ENCODE data around the gene SLC34A2. TPM values are rescaled to one million over a fixed set of nuclear protein-coding genes. Genes with fewer than 3 reads are reported as not detected.

SLC34A2 gene
- total RNA-seq, 1 donor from 2014 or later: not detected

DNA sequence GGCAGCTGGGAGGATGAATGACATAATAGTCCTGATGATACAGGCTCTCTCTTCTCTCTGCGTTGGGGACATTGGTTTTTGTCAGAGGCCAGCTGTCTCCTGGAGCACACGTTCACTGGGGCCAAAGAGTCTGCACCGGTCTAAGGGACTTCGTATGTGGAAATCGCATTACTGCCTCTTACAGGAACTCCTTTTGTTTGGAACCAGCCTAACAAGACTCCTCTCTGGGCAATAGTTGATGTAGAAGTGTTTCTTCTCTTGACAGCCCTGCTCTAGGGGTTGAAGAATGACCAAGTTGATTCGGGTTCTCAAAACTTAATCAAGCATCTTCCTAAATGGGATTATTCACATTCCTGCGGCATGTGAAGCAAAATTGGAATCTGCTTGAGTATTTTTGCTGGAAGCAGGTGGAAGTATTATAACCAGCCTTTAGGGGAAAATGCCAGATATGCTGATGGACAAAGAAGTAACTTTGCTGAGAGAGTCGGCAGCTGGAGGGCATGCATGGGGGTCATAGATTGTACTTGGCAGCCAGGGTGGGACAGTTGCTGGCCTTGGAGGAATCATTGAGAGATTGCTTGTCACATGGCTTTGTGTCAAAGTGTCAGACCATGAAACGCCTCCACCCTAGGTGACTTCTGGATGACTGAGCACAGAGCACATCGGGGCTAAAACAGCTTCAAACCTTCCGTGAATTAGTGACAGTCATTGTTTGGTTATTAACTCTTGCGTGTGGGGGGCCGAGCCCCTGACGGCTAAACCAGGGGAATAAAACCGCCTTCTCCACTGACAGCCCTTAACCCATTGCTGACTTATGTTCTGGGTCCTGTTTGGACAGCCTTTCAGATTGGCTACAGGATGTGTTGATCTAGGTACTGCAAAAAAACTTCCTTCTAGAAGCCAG is 34.4 kb upstream of the SLC34A2 start:
- no peak for DNase-seq (ENCODE audit: low read depth, low spot score)
- no peaks in the 10 kb centered on the region for H3K27me3 Mint-ChIP-seq (ENCODE audit: low read depth)
- peaks cover 28% of the 10 kb centered on the region for H3K4me1 Mint-ChIP-seq
- no peaks in the 10 kb centered on the region for H3K36me3 Mint-ChIP-seq (ENCODE audit: low read depth)
- H3K9me3 Mint-ChIP-seq: no peaks in the 10 kb centered on the region
- TF ChIP-seq, protein P1, sequence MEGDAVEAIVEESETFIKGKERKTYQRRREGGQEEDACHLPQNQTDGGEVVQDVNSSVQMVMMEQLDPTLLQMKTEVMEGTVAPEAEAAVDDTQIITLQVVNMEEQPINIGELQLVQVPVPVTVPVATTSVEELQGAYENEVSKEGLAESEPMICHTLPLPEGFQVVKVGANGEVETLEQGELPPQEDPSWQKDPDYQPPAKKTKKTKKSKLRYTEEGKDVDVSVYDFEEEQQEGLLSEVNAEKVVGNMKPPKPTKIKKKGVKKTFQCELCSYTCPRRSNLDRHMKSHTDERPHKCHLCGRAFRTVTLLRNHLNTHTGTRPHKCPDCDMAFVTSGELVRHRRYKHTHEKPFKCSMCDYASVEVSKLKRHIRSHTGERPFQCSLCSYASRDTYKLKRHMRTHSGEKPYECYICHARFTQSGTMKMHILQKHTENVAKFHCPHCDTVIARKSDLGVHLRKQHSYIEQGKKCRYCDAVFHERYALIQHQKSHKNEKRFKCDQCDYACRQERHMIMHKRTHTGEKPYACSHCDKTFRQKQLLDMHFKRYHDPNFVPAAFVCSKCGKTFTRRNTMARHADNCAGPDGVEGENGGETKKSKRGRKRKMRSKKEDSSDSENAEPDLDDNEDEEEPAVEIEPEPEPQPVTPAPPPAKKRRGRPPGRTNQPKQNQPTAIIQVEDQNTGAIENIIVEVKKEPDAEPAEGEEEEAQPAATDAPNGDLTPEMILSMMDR (conservative IDR thresholded peaks at IDR 0.05): no peak
- no peak overlapping the region for H3K27ac Mint-ChIP-seq (ENCODE audit: unreplicated experiment)
- H3K4me3 Mint-ChIP-seq: no peak overlapping the region

DNA sequence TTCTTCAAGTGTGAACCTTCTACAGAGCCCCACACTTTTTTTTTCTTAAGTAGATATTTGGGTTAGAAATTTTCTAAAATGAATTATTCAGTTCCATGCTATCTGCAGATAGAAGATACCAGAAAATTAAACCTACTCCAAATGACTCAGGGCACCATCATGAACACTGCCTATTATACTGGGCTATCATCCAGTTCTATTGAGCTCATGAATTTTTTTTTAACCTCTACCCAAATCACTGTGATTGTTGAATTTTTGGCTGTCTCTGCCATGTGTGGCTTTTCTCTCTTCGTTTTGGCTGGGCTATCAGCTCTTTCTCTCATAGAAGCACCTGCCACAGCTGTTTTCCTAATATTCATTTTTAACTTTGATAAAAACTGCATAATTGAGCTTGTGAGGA is 31.0 kb upstream of the SLC34A2 start:
- Mint-ChIP-seq H3K27ac (ENCODE audit: unreplicated experiment) (no peak overlapping the region), H3K4me1 (peaks cover 28% of the 10 kb centered on the region), H3K4me3 (no peak overlapping the region), H3K36me3 (ENCODE audit: low read depth) (no peaks in the 10 kb centered on the region), H3K27me3 (ENCODE audit: low read depth) (no peaks in the 10 kb centered on the region), H3K9me3 (no peaks in the 10 kb centered on the region)
- TF ChIP-seq, protein P1 (conservative IDR thresholded peaks at IDR 0.05): no peak
- DNase-seq (ENCODE audit: low read depth, low spot score): no peak

DNA sequence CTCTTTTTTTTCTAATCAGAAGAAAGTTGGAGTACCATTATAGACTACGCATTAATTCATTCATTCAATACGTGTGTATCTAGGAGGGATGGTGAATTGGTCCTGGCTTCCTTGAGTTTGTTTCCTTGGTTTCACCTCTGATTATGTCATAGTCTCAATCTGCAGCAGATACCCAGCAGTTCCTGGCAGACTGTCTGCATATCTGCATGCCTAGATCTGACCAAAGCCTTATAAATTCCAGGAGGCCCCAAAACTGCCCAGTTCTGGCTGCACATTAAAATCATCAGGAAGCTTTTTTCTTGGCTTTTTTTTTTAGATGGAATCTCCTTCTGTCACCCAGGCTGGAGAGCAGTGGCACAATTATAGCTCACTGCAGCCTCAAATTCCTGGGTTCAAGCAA is 27.2 kb upstream of the SLC34A2 start:
- Mint-ChIP-seq H3K36me3 (ENCODE audit: low read depth) (no peaks in the 10 kb centered on the region), H3K4me1 (peaks cover 12% of the 10 kb centered on the region)

DNA sequence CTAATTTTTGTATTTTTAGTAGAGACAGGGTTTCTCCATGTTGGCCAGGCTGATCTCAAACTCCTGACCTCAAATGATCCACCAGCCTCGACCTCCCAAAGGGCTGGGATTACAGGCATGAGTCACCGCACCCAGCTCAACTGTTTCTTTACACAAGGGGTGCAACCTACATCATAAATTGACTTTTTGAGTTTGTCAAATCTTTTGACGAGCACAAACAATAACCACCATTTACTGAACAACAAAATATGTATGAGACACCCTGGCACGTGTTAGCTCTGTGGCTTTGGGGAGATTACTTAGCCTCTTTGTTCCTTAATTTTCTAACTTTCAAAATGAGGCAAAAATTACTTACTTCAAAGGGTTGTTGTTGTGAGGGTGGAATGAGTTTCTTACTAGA is 23.5 kb upstream of the SLC34A2 start:
- no peak for DNase-seq (ENCODE audit: low read depth, low spot score)
- no peaks in the 10 kb centered on the region for H3K9me3 Mint-ChIP-seq
- no peaks in the 10 kb centered on the region for H3K4me1 Mint-ChIP-seq
- H3K27ac Mint-ChIP-seq (ENCODE audit: unreplicated experiment): no peak overlapping the region
- no peaks in the 10 kb centered on the region for H3K27me3 Mint-ChIP-seq (ENCODE audit: low read depth)
- no peaks in the 10 kb centered on the region for H3K36me3 Mint-ChIP-seq (ENCODE audit: low read depth)
- TF ChIP-seq, protein P1 (conservative IDR thresholded peaks at IDR 0.05): no peak
- H3K4me3 Mint-ChIP-seq: no peak overlapping the region

More for the DNA sequence above, 27.2 kb upstream of the SLC34A2 start:
- no peaks in the 10 kb centered on the region for H3K27me3 Mint-ChIP-seq (ENCODE audit: low read depth)
- H3K4me3 Mint-ChIP-seq: no peak overlapping the region
- H3K27ac Mint-ChIP-seq (ENCODE audit: unreplicated experiment): no peak overlapping the region
- no peaks in the 10 kb centered on the region for H3K9me3 Mint-ChIP-seq
- TF ChIP-seq, protein P1 (conservative IDR thresholded peaks at IDR 0.05): no peak
- no peak for DNase-seq (ENCODE audit: low read depth, low spot score)

DNA sequence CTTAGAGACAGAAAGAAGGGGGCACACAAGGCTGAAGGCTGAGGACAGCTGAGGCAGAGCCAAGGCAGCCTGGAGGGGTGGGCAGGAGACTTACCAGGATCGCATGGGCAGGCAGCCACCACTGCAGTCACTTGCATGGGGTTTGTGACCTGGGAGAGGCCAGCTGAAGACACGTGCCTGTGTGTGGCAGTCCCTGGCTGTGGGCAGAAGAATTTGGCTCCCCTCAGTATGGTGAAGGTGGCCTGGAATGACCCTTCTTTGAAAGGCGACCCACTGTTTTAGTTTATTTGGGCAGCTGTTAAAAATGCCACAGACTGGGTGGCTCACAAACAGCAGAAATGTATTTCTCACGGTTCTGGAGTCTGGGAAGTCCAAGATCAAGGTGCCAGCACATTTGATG is 22.1 kb upstream of the SLC34A2 start:
- H3K27me3 Mint-ChIP-seq (ENCODE audit: low read depth): no peaks in the 10 kb centered on the region
- no peaks in the 10 kb centered on the region for H3K4me1 Mint-ChIP-seq
- H3K36me3 Mint-ChIP-seq (ENCODE audit: low read depth): no peaks in the 10 kb centered on the region
- no peaks in the 10 kb centered on the region for H3K9me3 Mint-ChIP-seq
- no peak overlapping the region for H3K27ac Mint-ChIP-seq (ENCODE audit: unreplicated experiment)
- H3K4me3 Mint-ChIP-seq: no peak overlapping the region
- TF ChIP-seq, protein P1 (conservative IDR thresholded peaks at IDR 0.05): no peak
- DNase-seq (ENCODE audit: low read depth, low spot score): no peak
